HEK293T (cell line): ENCODE data around the gene SMPD2.

Experiments used
- BHLHE40 ChIP-seq: fragments of 450-650 bp; IDR thresholded peaks from 2 replicates; pipeline ENCODE4 v1.6.1; 2016; ENCODE audit warnings: mild to moderate bottlenecking, moderate library complexity, borderline replicate concordance
- CTBP1 ChIP-seq: fragments of 450-650 bp; IDR thresholded peaks from 2 replicates; pipeline ENCODE4 v1.6.1; 2016; ENCODE audit warnings: borderline replicate concordance
- TARDBP ChIP-seq: fragments of 450-650 bp; IDR thresholded peaks from 2 replicates; pipeline ENCODE4 v1.6.1; 2016

GRCh38 chr6:109473120-109473519 lies 32.6 kb downstream of the SMPD2 start:
- TF ChIP-seq BHLHE40 (no peak), TARDBP (no peak), CTBP1 (no peak)
